Stimulated activated CD8-positive, alpha-beta memory T cell treated with anti-CD3 and anti-CD28 coated beads, Interleukin-7, amount 100 ng/mL, for 1 hour (primary cell): Measurements from ENCODE around the gene VAPB.

Source experiments
- DNase-seq, 2 donors: peaks; one replicate each; pipeline ENCODE4 v3.0.0-alpha.2; 2020; ENCODE audit warnings: low read depth in 2 of 2

Gene VAPB

GRCh38 chr20:58481481-58482021 lies 92.5 kb downstream of the VAPB start:
- DNase-seq, result peak in 1 of 2 donors; percentile 25

- no peak for DNase-seq
Measured at GRCh38 chr20:58482416-58482815, 93.4 kb downstream of the VAPB start.

- no peak for DNase-seq
Measured at GRCh38 chr20:58483051-58483450, 94.0 kb downstream of the VAPB start.

GRCh38 chr20:58483470-58483869 lies 94.4 kb downstream of the VAPB start:
- no peak for DNase-seq

GRCh38 chr20:58485393-58485792 lies 96.4 kb downstream of the VAPB start:
- DNase-seq, result no peak

- DNase-seq, result no peak
Measured at GRCh38 chr20:58486207-58486606, 97.2 kb downstream of the VAPB start.

- DNase-seq, result no peak
Measured at GRCh38 chr20:58492074-58492718, 103.2 kb downstream of the VAPB start.

GRCh38 chr20:58492795-58493524 lies 103.9 kb downstream of the VAPB start:
- DNase-seq, result no peak

- no peak for DNase-seq
Measured at GRCh38 chr20:58494923-58495622, 106.0 kb downstream of the VAPB start.

- DNase-seq, result no peak
Measured at GRCh38 chr20:58495623-58496428, 106.8 kb downstream of the VAPB start.

- DNase-seq, result no peak
Measured at GRCh38 chr20:58496429-58496769, 107.4 kb downstream of the VAPB start.

- DNase-seq, result no peak
Measured at GRCh38 chr20:58497076-58497641, 108.1 kb downstream of the VAPB start.

- DNase-seq, result no peak
Measured at GRCh38 chr20:58497724-58498469, 108.9 kb downstream of the VAPB start.

GRCh38 chr20:58498470-58499068 lies 109.5 kb downstream of the VAPB start:
- DNase-seq, result no peak

GRCh38 chr20:58500256-58500655 lies 111.2 kb downstream of the VAPB start:
- DNase-seq, result no peak
